ENCODE results near the gene FAM135A. TPM values are rescaled to one million over a fixed set of nuclear protein-coding genes. Genes with fewer than 3 reads are reported as not detected.

FAM135A gene
- total and polyA plus RNA-seq, 4 donors, result 2.7 to 15.6 (median 5.8) TPM

GRCh38 chr6:70376628-70377027, 36.7 kb upstream of the FAM135A start:
- Histone ChIP-seq H3K4me1 (ENCODE audit: control insufficient read depth in 4 of 4, insufficient read depth in 4 of 4, low read length in 3 of 4) (no peaks in the 10 kb centered on the region), H3K9me3 (ENCODE audit: control insufficient read depth in 4 of 4, low read length in 3 of 4) (no peaks in the 10 kb centered on the region), H3K27ac (ENCODE audit: low read depth in 1 of 2, low read length in 2 of 2) (no peak overlapping the region), H3K36me3 (ENCODE audit: control insufficient read depth in 4 of 4, insufficient read depth in 3 of 4, low read depth in 1 of 4, low read length in 3 of 4) (no peaks in the 10 kb centered on the region), H3K4me3 (ENCODE audit: low read depth in 1 of 3, low read length in 3 of 3) (no peak overlapping the region), H3K9ac (ENCODE audit: low read depth in 1 of 2, low read length in 2 of 2) (no peak overlapping the region), H3K27me3 (ENCODE audit: control insufficient read depth in 4 of 4, insufficient read depth in 4 of 4, low read length in 3 of 4) (peaks cover 0 to 4% (median 0%) of the 10 kb centered on the region in 4 donors)
- DNase-seq (ENCODE audit: low spot score), result no peak
- TF ChIP-seq HNF4A (conservative IDR thresholded peaks at IDR 0.05), result no peak
- TF ChIP-seq JUND (IDR thresholded peaks at IDR 0.05), result no peak
- TF ChIP-seq ZBTB33 (IDR thresholded peaks at IDR 0.05), result no peak
- TF ChIP-seq TAF1 (conservative IDR thresholded peaks at IDR 0.05), result no peak
- TF ChIP-seq GABPA (IDR thresholded peaks at IDR 0.05 in 1 of 2, conservative IDR thresholded peaks at IDR 0.05 in 1 of 2), result no peak
- TF ChIP-seq RAD21 (IDR thresholded peaks at IDR 0.05), result no peak
- no peak for TF ChIP-seq ATF3 (IDR thresholded peaks at IDR 0.05)
- no peak for TF ChIP-seq FOXA2 (IDR thresholded peaks at IDR 0.05)
- TF ChIP-seq, protein P1, sequence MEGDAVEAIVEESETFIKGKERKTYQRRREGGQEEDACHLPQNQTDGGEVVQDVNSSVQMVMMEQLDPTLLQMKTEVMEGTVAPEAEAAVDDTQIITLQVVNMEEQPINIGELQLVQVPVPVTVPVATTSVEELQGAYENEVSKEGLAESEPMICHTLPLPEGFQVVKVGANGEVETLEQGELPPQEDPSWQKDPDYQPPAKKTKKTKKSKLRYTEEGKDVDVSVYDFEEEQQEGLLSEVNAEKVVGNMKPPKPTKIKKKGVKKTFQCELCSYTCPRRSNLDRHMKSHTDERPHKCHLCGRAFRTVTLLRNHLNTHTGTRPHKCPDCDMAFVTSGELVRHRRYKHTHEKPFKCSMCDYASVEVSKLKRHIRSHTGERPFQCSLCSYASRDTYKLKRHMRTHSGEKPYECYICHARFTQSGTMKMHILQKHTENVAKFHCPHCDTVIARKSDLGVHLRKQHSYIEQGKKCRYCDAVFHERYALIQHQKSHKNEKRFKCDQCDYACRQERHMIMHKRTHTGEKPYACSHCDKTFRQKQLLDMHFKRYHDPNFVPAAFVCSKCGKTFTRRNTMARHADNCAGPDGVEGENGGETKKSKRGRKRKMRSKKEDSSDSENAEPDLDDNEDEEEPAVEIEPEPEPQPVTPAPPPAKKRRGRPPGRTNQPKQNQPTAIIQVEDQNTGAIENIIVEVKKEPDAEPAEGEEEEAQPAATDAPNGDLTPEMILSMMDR (IDR thresholded peaks at IDR 0.05; ENCODE audit: low read depth, low read length, missing input control), result no peak
- no peak for TF ChIP-seq REST (IDR thresholded peaks at IDR 0.05)
- no peak for TF ChIP-seq EGR1 (IDR thresholded peaks at IDR 0.05; ENCODE audit: low read depth in 2 of 2)
- no peak for TF ChIP-seq MAX (IDR thresholded peaks at IDR 0.05)
- no peak for TF ChIP-seq NR2F2 (IDR thresholded peaks at IDR 0.05)
- no peak for TF ChIP-seq YY1 (IDR thresholded peaks at IDR 0.05)
- WGBS, result 52% methylated on average over 1 of the region's 1 CpG

GRCh38 chr6:70377372-70377771, 35.9 kb upstream of the FAM135A start:
- no peak overlapping the region for H3K27ac ChIP-seq (ENCODE audit: low read depth in 1 of 2, low read length in 2 of 2)
- no peak for DNase-seq (ENCODE audit: low spot score)
- H3K9me3 ChIP-seq (ENCODE audit: control insufficient read depth in 4 of 4, low read length in 3 of 4), result no peaks in the 10 kb centered on the region
- no peak overlapping the region for H3K4me3 ChIP-seq (ENCODE audit: low read depth in 1 of 3, low read length in 3 of 3)
- H3K9ac ChIP-seq (ENCODE audit: low read depth in 1 of 2, low read length in 2 of 2), result no peak overlapping the region
- H3K4me1 ChIP-seq (ENCODE audit: control insufficient read depth in 4 of 4, insufficient read depth in 4 of 4, low read length in 3 of 4), result no peaks in the 10 kb centered on the region
- WGBS, result 58% methylated on average over 2 of the region's 3 CpGs
- peaks cover 0 to 4% (median 0%) of the 10 kb centered on the region in 4 donors for H3K27me3 ChIP-seq (ENCODE audit: control insufficient read depth in 4 of 4, insufficient read depth in 4 of 4, low read length in 3 of 4)
- no peaks in the 10 kb centered on the region for H3K36me3 ChIP-seq (ENCODE audit: control insufficient read depth in 4 of 4, insufficient read depth in 3 of 4, low read depth in 1 of 4, low read length in 3 of 4)
- no peak for TF ChIP-seq HNF4G (IDR thresholded peaks at IDR 0.05)
- TF ChIP-seq HNF4A (conservative IDR thresholded peaks at IDR 0.05), result no peak
- no peak for TF ChIP-seq JUND (IDR thresholded peaks at IDR 0.05)
- no peak for TF ChIP-seq SP1 (IDR thresholded peaks at IDR 0.05)
- no peak for TF ChIP-seq NR2F2 (IDR thresholded peaks at IDR 0.05)
- no peak for TF ChIP-seq RXRA (IDR thresholded peaks at IDR 0.05)
- TF ChIP-seq REST (IDR thresholded peaks at IDR 0.05), result no peak
- TF ChIP-seq EGR1 (IDR thresholded peaks at IDR 0.05; ENCODE audit: low read depth in 2 of 2), result no peak
- no peak for TF ChIP-seq GABPA (IDR thresholded peaks at IDR 0.05 in 1 of 2, conservative IDR thresholded peaks at IDR 0.05 in 1 of 2)
- TF ChIP-seq, protein P1 (IDR thresholded peaks at IDR 0.05; ENCODE audit: low read depth, low read length, missing input control), result no peak

Data from liver (tissue), 9 donors.